GM19238 (cell line): ENCODE data around the gene OST4.
A peak's percentile ranks its signal among the peaks of the same experiment; 100 is the strongest.

Experiments
- DNase-seq: peaks from one replicate; pipeline ENCODE4 v3.0.0; 2011; ENCODE audit warnings: low spot score; ENCODE audit not compliant: insufficient read length

The OST4 gene

GRCh38 chr2:27093430-27094352 lies 22.2 kb upstream of the OST4 start:
- no peak for DNase-seq

- DNase-seq = no peak
Observed at GRCh38 chr2:27092696-27093429, 21.4 kb upstream of the OST4 start.

- no peak for DNase-seq
Observed at GRCh38 chr2:27091746-27092695, 20.6 kb upstream of the OST4 start.

DNA sequence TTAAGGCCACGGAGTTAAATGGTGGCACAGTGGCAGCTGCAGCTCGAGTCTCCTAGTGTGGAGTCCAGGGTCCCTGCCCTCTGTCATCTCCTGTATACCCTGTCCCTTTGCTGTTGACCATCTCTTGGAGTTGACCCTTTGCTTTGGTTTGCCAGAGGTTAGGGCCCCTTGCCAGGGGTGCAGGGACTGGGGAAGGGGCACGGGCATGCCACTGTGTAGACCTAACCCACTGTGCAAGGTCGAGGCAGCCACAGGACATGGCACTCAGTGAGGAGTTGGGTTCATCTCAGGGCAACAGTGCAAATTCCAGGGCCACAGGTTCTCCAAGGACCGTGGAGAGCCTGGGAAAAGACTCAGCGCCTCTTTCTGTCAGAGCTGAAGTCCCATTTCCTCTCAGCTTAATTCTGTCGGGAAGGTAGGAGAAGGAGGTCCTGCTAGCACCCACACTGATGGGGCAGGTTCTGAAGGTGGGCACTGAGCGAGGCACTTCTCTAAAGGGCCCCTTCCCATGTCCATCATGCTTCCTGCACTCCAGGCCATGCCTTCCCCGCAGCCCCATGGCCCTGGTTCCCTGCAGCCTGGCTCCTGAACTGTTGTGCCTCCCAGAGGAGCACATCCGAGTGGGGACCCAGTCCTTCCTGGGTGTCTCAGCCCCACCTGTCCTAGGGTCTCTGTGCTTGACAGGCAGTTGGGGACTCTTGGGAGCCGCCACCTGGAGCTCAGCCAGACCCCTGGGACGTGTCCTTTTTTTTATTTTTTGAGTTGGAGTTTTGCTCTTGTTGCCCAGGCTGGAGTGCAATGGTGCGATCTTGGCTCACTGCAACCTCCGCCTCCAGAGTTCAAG lies 17.9 kb upstream of the OST4 start:
- DNase-seq = no peak

DNA sequence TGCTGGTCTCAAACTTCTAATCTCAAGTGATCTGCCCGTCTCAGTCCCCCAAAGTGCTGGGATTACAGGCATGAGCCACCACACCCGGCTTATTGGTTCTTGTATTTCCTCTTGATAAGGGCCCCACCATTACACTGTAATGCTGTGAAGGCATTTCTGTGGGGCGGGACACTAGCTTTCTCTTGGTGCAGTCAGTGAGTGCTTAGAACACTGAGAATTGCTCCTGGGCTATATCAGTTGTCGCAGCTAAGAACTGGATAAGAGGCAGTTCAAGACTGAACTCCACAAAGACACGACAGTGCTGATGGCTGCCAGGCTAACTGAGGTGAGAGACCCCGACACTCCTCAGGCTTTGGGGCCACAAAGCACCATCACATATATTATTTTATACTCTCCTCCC lies 17.2 kb upstream of the OST4 start:
- no peak for DNase-seq

DNA sequence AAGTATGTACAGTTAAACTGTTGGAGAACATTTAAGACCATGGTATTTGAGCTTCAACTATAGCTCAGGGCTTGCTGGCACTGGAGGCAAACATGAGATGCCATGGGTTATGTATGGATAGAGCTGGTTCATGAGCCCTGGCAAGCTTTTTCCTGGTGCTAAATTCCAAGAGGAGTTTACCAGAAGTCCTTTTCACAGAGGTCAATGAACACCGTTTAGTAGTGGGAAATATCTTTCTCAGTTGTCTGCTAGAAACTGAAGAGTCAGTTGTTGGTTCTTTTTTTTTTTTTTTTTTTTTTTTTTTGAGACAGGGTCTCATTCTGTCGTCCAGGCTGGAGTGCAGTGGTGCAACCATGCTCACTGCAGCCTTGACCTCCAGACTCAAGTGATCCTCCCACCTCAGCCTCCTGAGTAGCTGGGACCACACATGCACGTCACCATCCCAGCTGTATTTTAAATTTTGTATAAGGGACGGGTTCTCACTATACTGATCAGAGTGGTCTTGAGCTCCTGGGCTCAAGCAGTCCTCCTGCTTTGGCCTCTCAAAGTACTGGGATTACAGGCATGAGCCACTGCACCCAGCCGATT lies 16.5 kb upstream of the OST4 start:
- DNase-seq = no peak

GRCh38 chr2:27086724-27087593 lies 15.5 kb upstream of the OST4 start, which contains the start of gene KHK:
Gene KHK (plus strand): TSS chr2:27086772. CDS start chr2:27087260, 488 bp downstream.
- DNase-seq = peak; percentile 44

DNA sequence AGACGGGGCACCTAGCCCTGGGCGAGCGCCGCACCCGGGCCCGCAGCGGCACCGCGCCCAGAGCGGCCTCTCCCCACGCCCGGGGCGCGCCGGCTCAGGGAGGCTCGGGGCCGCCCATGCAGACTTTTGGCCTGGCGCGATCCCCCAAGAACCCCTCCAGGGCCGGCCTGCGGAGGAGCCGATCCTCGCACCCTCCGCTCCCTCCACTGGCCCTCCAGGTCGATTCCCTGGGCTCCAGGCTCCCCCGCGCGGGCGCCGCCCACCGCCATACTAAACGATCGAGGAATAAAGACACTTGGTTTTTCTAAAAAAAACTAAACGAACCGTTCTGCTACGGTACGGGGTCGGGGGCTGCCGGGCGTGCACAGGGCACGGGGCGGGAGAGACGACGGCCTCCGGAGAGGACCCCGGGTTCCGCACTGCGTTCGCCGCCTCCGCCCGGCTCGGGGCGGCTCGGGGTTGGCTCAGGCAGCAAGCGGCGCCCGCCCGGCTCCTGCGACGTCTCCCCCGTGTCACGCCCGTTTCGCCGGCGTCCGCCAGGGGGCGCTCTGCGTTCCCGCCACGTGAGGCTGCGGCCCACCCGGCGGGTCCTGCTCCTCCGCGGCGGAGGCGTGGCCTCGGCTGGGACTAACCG lies 14.8 kb upstream of the OST4 start:
- DNase-seq = peak; percentile 98

DNA sequence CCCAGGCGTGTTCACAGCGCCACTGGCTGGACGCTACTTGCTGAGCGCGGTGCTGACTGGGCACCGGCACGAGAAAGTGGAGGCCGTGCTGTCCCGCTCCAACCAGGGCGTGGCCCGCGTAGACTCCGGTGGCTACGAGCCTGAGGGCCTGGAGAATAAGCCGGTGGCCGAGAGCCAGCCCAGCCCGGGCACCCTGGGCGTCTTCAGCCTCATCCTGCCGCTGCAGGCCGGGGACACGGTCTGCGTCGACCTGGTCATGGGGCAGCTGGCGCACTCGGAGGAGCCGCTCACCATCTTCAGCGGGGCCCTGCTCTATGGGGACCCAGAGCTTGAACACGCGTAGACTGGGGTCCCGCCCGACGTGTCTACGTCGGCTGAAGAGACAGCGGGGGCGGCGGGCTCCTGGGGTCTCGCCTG lies 14.2 kb upstream of the OST4 start:
- DNase-seq = peak; percentile 29

- DNase-seq = no peak
Observed at GRCh38 chr2:27085062-27085672, 13.7 kb upstream of the OST4 start.

DNA sequence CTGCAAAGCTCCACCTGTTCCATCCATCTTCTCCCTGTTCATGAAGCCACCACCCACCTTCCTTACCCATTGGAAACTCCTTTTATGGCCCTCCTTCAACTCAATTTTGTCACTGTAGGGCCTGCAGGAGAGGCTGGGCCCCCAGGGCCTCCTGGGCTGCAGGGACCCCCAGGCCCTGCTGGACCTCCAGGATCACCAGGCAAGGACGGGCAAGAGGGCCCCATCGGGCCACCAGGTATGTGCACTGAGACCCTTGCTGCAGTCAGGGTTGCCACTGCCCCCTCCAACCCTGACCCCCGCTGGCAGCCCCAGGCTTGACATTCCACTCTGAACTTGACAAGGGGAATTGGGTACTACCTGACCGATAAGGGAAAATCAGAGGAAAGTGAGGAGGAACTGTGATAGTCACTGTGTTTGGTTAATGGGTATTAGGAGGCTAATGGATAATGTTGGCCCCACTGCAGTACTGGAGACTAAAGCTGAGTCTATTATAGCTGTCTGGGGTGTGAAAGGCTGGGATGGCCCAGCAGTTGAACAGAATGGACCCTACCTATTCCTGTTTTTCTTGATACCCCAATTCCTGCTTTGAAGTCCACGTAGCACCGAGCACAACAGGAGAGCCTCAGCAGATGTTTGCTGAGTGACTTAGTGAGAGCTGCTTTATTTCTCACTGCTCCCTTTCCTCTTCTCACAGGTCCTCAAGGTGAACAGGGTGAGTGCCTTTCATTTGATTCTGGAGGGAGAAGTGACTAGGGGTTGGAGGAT lies 13.0 kb upstream of the OST4 start:
- no peak for DNase-seq

DNA sequence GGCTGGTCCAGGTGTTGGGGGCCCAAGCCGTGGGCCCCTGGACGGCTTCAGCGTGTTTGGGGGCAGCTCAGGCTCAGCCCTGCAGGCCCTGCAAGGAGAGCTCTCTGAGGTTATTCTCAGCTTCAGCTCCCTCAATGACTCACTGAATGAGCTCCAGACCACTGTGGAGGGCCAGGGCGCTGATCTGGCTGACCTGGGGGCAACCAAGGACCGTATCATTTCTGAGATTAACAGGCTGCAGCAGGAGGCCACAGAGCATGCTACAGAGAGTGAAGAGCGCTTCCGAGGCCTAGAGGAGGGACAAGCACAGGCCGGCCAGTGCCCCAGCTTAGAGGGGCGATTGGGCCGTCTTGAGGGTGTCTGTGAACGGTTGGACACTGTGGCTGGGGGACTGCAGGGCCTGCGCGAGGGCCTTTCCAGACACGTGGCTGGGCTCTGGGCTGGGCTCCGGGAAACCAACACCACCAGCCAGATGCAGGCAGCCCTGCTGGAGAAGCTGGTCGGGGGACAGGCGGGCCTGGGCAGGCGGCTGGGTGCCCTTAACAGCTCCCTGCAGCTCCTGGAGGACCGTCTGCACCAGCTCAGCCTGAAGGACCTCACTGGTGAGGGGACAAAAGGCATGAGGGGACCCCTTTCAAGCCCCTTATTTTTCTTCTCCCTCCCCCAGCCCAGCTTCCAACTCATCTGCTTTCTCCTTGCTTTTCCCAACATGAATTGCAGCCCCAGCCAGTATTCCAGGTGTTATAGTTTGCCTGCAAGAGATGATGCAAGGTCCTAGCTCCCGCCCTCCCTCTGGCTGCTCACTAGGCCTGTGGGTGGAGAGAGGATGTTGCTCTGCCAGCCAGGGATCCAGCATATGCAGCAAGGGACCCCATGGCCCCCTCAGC lies 12.2 kb upstream of the OST4 start:
- DNase-seq = no peak

DNA sequence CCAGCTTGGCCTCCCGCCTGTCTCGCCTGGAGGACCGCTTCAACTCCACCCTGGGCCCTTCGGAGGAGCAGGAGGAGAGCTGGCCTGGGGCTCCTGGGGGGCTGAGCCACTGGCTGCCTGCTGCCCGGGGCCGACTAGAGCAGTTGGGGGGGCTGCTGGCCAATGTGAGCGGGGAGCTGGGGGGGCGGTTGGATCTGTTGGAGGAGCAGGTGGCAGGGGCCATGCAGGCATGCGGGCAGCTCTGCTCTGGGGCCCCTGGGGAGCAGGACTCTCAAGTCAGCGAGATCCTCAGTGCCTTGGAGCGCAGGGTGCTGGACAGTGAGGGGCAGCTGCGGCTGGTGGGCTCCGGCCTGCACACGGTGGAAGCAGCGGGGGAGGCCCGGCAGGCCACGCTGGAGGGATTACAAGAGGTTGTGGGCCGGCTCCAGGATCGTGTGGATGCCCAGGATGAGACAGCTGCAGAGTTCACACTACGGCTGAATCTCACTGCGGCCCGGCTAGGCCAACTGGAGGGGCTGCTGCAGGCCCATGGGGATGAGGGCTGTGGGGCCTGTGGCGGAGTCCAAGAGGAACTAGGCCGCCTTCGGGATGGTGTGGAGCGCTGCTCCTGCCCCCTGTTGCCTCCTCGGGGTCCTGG lies 11.4 kb upstream of the OST4 start:
- DNase-seq = no peak

DNA sequence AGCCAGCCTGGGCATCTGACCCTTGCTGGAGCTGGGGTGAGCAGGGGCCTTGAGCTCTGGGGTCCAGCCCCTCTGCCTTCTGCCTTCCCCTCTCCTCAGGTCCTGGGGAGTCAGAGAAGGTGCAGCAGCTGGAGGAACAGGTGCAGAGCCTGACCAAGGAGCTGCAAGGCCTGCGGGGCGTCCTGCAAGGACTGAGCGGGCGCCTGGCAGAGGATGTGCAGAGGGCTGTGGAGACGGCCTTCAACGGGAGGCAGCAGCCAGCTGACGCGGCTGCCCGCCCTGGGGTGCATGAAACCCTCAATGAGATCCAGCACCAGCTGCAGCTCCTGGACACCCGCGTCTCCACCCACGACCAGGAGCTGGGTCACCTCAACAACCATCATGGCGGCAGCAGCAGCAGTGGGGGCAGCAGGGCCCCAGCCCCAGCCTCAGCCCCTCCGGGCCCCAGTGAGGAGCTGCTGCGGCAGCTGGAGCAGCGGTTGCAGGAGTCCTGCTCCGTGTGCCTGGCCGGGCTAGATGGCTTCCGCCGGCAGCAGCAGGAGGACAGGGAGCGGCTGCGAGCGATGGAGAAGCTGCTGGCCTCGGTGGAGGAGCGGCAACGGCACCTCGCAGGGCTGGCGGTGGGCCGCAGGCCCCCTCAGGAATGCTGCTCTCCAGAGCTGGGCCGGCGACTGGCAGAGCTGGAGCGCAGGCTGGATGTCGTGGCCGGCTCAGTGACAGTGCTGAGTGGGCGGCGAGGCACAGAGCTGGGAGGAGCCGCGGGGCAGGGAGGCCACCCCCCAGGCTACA lies 10.7 kb upstream of the OST4 start:
- no peak for DNase-seq

DNA sequence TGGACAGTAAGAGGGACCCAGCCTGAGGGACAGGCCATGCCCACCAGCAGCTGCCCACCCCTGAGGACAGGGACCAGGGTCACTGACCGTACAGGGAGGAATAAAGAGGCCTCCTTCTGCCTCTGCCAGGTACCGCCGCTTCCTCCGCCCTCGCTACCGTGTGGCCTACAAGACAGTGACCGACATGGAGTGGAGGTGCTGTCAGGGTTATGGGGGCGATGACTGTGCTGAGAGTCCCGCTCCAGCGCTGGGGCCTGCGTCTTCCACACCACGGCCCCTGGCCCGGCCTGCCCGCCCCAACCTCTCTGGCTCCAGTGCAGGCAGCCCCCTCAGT lies 9.1 kb upstream of the OST4 start:
- no peak for DNase-seq
